K562 (cell line): ENCODE data around the gene SLC3A2. TPM values are rescaled to one million over a fixed set of nuclear protein-coding genes. Genes with fewer than 3 reads are reported as not detected.

Experiments
- MAZ ChIP-seq, 2 experiments: fragments of 450-650 bp in 1 of 2; sonication (generic) in 1 of 2; formaldehyde crosslinking; IDR thresholded peaks in 1 of 2; conservative IDR thresholded peaks in 1 of 2; 2 replicates each; pipeline versions ENCODE4 v1.4.0 to v1.5.0; 2020; ENCODE audit warnings: mild to moderate bottlenecking in 1 of 2, missing genetic modification reagents in 1 of 2
- MBD2 ChIP-seq: sonication (generic); IDR thresholded peaks from 2 replicates; pipeline ENCODE4 v1.6.1; 2016; ENCODE audit warnings: low read depth, borderline replicate concordance
- MEF2D ChIP-seq: conservative IDR thresholded peaks from 2 replicates; pipeline ENCODE4 v1.6.1; 2016; ENCODE audit warnings: low read depth, missing genetic modification characterization, missing compliant biosample characterization
- SAFB ChIP-seq: fragments of 200-400 bp; formaldehyde crosslinking; IDR thresholded peaks from 2 replicates; pipeline ENCODE4 v1.6.1; 2017; ENCODE audit warnings: low read depth, low read length, borderline replicate concordance
- SRSF9 ChIP-seq: fragments of 200-400 bp; formaldehyde crosslinking; IDR thresholded peaks from 2 replicates; pipeline ENCODE4 v1.6.1; 2017; ENCODE audit warnings: low read depth, low read length, borderline replicate concordance
- STAT5B ChIP-seq: fragments of 250-450 bp; sonication (Bioruptor Pico); IDR thresholded peaks from 2 replicates; pipeline ENCODE4 v1.8.0; 2021; ENCODE audit warnings: mild to moderate bottlenecking, inconsistent platforms
- polyA plus RNA-seq, 8 experiments: library from polyadenylated mRNA; depleted of rRNA in 4 of 8; stranded (reverse) in 5 of 8; unstranded in 3 of 8; fragments of >200 nt; fragmentation: Nextera tagmentation in 2 of 8; fragmentation: Illumina TruSeq in 1 of 8; extraction: Ambion mirVana in 2 of 8; extraction: Trizol in 1 of 8; gene quantifications; 2 replicates each; pipeline versions ENCODE4 v1.2.1 to v1.2.3, GENCODE V29; 2011 to 2014; ENCODE audit warnings: inconsistent platforms in 1 of 8, missing spikeins in 1 of 8
- total RNA-seq, 7 experiments: library from RNA; depleted of rRNA in 6 of 7; stranded (reverse); fragments of >200 nt in 6 of 7; fragmentation: Illumina TruSeq in 2 of 7; extraction: Trizol in 2 of 7; gene quantifications; 2 replicates each; pipeline versions ENCODE4 v1.2.1 to v1.2.3, GENCODE V29; 2011 to 2021; ENCODE audit warnings: low replicate concordance in 1 of 7
- TF ChIP-seq, protein P1 (sequence below), 2 experiments: fragments of 450-650 bp; IDR thresholded peaks; 2 replicates each; pipeline ENCODE4 v1.6.1; 2016; ENCODE audit warnings: mild to moderate bottlenecking in 2 of 2, borderline replicate concordance in 1 of 2, low read depth in 1 of 2, moderate library complexity in 1 of 2
- TF ChIP-seq, protein P2 (sequence below), 2 experiments: fragments of 150-350 bp in 1 of 2; IDR thresholded peaks; 2 replicates each; pipeline ENCODE4 v1.6.1; 2012 to 2016; ENCODE audit warnings: low read depth in 2 of 2, low read length in 2 of 2, mild to moderate bottlenecking in 1 of 2, moderate library complexity in 1 of 2

The SLC3A2 gene
- total and polyA plus RNA-seq, 9 of the 15 experiments (the other 6 are each of a cell fraction or from before 2014, with no cell fraction given) = 20.0 to 296 (median 214) TPM

GRCh38 chr11:62933750-62934495 is 53.2 kb downstream of the SLC3A2 start (continued):
- TF ChIP-seq, protein P1, sequence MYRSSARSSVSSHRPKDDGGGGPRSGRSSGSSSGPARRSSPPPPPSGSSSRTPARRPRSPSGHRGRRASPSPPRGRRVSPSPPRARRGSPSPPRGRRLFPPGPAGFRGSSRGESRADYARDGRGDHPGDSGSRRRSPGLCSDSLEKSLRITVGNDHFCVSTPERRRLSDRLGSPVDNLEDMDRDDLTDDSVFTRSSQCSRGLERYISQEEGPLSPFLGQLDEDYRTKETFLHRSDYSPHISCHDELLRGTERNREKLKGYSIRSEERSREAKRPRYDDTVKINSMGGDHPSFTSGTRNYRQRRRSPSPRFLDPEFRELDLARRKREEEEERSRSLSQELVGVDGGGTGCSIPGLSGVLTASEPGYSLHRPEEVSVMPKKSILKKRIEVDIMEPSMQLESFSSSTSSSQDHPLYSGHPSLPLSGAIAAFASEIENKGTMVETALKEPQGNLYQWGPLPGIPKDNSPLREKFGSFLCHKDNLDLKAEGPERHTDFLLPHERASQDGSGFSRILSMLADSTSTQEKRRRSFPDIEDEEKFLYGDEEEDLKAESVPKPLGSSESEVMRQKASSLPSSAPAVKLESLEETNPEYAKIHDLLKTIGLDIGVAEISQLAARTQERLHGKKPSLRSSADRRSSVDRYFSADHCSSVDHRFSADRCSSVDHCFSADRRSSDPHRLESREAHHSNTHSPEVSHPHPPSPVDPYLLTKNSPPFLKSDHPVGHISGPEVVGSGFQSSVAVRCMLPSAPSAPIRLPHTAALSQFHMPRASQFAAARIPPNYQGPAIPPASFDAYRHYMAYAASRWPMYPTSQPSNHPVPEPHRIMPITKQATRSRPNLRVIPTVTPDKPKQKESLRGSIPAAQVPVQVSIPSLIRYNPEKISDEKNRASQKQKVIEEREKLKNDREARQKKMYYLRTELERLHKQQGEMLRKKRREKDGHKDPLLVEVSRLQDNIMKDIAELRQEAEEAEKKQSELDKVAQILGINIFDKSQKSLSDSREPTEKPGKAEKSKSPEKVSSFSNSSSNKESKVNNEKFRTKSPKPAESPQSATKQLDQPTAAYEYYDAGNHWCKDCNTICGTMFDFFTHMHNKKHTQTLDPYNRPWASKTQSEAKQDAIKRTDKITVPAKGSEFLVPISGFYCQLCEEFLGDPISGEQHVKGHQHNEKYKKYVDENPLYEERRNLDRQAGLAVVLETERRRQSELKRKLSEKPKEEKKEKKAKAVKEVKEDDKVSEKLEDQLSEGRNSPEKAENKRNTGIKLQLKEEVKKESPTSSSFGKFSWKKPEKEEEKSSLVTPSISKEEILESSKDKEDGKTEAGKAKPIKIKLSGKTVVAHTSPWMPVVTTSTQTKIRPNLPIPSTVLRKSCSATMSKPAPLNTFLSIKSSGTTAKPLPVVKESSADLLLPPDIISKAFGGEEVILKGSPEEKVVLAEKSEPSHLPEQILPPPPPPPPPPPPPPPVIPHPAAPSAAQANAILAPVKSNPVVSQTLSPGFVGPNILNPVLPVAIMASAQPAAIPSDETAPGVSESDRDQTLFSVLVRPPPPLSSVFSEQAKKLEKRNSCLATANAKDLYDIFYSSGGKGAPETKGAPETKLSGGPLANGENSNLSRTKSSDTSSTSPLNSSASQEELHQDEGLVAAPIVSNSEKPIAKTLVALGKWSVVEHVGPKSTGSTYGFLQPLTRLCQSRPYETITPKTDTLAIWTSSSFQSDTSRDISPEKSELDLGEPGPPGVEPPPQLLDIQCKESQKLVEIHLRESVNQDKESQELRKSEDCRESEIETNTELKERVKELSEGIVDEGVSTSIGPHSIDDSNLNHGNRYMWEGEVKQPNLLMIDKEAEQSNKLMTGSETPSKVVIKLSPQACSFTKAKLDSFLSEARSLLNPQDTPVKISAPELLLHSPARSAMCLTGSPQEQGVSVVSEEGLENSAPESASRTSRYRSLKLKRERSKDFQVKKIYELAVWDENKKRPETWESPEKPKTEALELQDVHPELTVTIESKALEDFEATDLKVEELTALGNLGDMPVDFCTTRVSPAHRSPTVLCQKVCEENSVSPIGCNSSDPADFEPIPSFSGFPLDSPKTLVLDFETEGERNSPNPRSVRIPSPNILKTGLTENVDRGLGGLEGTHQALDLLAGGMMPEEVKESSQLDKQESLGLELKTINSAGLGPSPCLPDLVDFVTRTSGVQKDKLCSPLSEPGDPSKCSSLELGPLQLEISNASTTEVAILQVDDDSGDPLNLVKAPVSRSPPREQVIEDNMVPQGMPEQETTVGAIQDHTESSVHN (IDR thresholded peaks at IDR 0.05; ENCODE audit: borderline replicate concordance in 1 of 2, low read depth in 1 of 2) = no peak
- no peak for TF ChIP-seq MAZ (CRISPR knock-in tag; conservative IDR thresholded peaks at IDR 0.05 in 1 of 2, IDR thresholded peaks at IDR 0.05 in 1 of 2)
- TF ChIP-seq MEF2D = no peak
- TF ChIP-seq, protein P2, sequence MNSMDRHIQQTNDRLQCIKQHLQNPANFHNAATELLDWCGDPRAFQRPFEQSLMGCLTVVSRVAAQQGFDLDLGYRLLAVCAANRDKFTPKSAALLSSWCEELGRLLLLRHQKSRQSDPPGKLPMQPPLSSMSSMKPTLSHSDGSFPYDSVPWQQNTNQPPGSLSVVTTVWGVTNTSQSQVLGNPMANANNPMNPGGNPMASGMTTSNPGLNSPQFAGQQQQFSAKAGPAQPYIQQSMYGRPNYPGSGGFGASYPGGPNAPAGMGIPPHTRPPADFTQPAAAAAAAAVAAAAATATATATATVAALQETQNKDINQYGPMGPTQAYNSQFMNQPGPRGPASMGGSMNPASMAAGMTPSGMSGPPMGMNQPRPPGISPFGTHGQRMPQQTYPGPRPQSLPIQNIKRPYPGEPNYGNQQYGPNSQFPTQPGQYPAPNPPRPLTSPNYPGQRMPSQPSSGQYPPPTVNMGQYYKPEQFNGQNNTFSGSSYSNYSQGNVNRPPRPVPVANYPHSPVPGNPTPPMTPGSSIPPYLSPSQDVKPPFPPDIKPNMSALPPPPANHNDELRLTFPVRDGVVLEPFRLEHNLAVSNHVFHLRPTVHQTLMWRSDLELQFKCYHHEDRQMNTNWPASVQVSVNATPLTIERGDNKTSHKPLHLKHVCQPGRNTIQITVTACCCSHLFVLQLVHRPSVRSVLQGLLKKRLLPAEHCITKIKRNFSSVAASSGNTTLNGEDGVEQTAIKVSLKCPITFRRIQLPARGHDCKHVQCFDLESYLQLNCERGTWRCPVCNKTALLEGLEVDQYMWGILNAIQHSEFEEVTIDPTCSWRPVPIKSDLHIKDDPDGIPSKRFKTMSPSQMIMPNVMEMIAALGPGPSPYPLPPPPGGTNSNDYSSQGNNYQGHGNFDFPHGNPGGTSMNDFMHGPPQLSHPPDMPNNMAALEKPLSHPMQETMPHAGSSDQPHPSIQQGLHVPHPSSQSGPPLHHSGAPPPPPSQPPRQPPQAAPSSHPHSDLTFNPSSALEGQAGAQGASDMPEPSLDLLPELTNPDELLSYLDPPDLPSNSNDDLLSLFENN (IDR thresholded peaks at IDR 0.05; ENCODE audit: low read depth in 2 of 2, low read length in 2 of 2) = no peak
- no peak for TF ChIP-seq SRSF9
- TF ChIP-seq STAT5B = no peak
- TF ChIP-seq MBD2 = no peak
- TF ChIP-seq SAFB = no peak
